GM23338 (cell line): ENCODE data around the gene AMDHD1. TPM values are rescaled to one million over a fixed set of nuclear protein-coding genes. Genes with fewer than 3 reads are reported as not detected.

ENCODE experiments used
- ATAC-seq: fragments of 200-7000 bp; cut with Tn5 transposase; 3 replicates; pipeline ENCODE4 v1.9.1; 2020
- DNase-seq: peaks from one replicate; pipeline ENCODE4 v3.0.0-alpha.2; 2015; ENCODE audit warnings: low spot score
- H2AFZ ChIP-seq: fragments of 200-600 bp; sonication (generic); 2 replicates; pipeline ENCODE4 v1.8.0; 2016; ENCODE audit warnings: antibody characterized with exemption, mild to moderate bottlenecking, moderate library complexity
- H3F3A ChIP-seq: fragments of 200-600 bp; sonication (generic); replicated peaks from 2 replicates; pipeline ENCODE4 v1.8.0; 2017; ENCODE audit warnings: antibody characterized with exemption, mixed run types, low read depth
- H3K27ac ChIP-seq: fragments of 200-600 bp; sonication (generic); 2 replicates; pipeline ENCODE4 v1.6.1; 2016; ENCODE audit warnings: low read depth
- H3K27me3 ChIP-seq: fragments of 200-600 bp; sonication (generic); 2 replicates; pipeline ENCODE4 v1.8.0; 2016; ENCODE audit warnings: mild to moderate bottlenecking, mixed run types, moderate library complexity; ENCODE audit not compliant: insufficient read depth
- H3K36me3 ChIP-seq: fragments of 200-600 bp; sonication (generic); 2 replicates; pipeline ENCODE4 v1.8.0; 2016; ENCODE audit warnings: mild to moderate bottlenecking; ENCODE audit not compliant: insufficient read depth
- H3K4me1 ChIP-seq: fragments of 200-600 bp; sonication (generic); 2 replicates; pipeline ENCODE4 v1.8.0; 2016; ENCODE audit warnings: mild to moderate bottlenecking, moderate library complexity; ENCODE audit not compliant: insufficient read depth
- H3K4me2 ChIP-seq: fragments of 200-600 bp; sonication (generic); 2 replicates; pipeline ENCODE4 v1.7.1; 2017; ENCODE audit warnings: mixed run types
- H3K4me3 ChIP-seq: fragments of 200-600 bp; sonication (generic); 2 replicates; pipeline ENCODE4 v1.6.1; 2016; ENCODE audit warnings: mixed run types
- H3K79me2 ChIP-seq: fragments of 200-600 bp; sonication (generic); replicated peaks from 2 replicates; pipeline ENCODE4 v1.8.0; 2017; ENCODE audit warnings: mild to moderate bottlenecking; ENCODE audit not compliant: insufficient read depth
- H3K9me2 ChIP-seq: fragments of 200-600 bp; sonication (generic); 2 replicates; pipeline ENCODE4 v1.8.0; 2017; ENCODE audit not compliant: insufficient read depth
- H4K20me1 ChIP-seq: fragments of 200-600 bp; sonication (generic); replicated peaks from 2 replicates; pipeline ENCODE4 v1.8.0; 2017; ENCODE audit warnings: mild to moderate bottlenecking; ENCODE audit not compliant: insufficient read depth
- H3K27ac Mint-ChIP-seq: 2 replicates; pipeline ENCODE4 v1.8.0; 2020; ENCODE audit warnings: inconsistent platforms, mild to moderate bottlenecking, moderate library complexity, mixed read lengths
- H3K27me3 Mint-ChIP-seq: 3 replicates; pipeline ENCODE4 v1.8.0; 2022; ENCODE audit warnings: low read depth, mild to moderate bottlenecking, moderate library complexity, mixed read lengths, inconsistent platforms; ENCODE audit not compliant: insufficient read depth, poor library complexity
- H3K36me3 Mint-ChIP-seq: 3 replicates; pipeline ENCODE4 v1.8.0; 2021; ENCODE audit warnings: low read depth, mild to moderate bottlenecking, inconsistent platforms, moderate library complexity, mixed read lengths
- H3K4me1 Mint-ChIP-seq: 3 replicates; pipeline ENCODE4 v1.8.0; 2020; ENCODE audit warnings: mild to moderate bottlenecking, inconsistent platforms, mixed read lengths
- H3K4me3 Mint-ChIP-seq: 3 replicates; pipeline ENCODE4 v1.8.0; 2021; ENCODE audit warnings: moderate library complexity, mild to moderate bottlenecking, inconsistent platforms, mixed read lengths
- H3K9me3 Mint-ChIP-seq: 3 replicates; pipeline ENCODE4 v1.8.0; 2020; ENCODE audit warnings: moderate library complexity, mild to moderate bottlenecking, inconsistent platforms, mixed read lengths
- CREB1 ChIP-seq: fragments of 250-450 bp; sonication (Bioruptor Pico); IDR thresholded peaks from 2 replicates; pipeline ENCODE4 v1.5.0; 2020; ENCODE audit warnings: low read depth, mild to moderate bottlenecking, moderate library complexity
- EZH2 ChIP-seq: fragments of 200-600 bp; sonication (generic); IDR thresholded peaks from one replicate; pipeline ENCODE4 v1.8.0; 2017; ENCODE audit warnings: antibody characterized with exemption, mild to moderate bottlenecking, low read depth; ENCODE audit not compliant: unreplicated experiment
- EZH2phosphoT487 ChIP-seq: fragments of 200-600 bp; sonication (generic); IDR thresholded peaks from one replicate; pipeline ENCODE4 v1.8.1; 2018; ENCODE audit warnings: antibody characterized with exemption; ENCODE audit not compliant: unreplicated experiment
- JUNB ChIP-seq: IDR thresholded peaks from one replicate; pipeline ENCODE4 v1.6.1; 2016; ENCODE audit warnings: antibody characterized with exemption; ENCODE audit not compliant: unreplicated experiment
- NANOG ChIP-seq: IDR thresholded peaks from 2 replicates; pipeline ENCODE4 v1.6.1; 2016; ENCODE audit warnings: antibody characterized with exemption, borderline replicate concordance
- POLR2AphosphoS5 ChIP-seq: IDR thresholded peaks from 2 replicates; pipeline ENCODE4 v1.6.1; 2016; ENCODE audit warnings: antibody characterized with exemption, low read depth
- STAT1 ChIP-seq: IDR thresholded peaks from one replicate; pipeline ENCODE4 v1.6.1; 2016; ENCODE audit warnings: antibody characterized with exemption; ENCODE audit not compliant: unreplicated experiment
- ZNF114 ChIP-seq: fragments of 250-450 bp; sonication (Bioruptor Pico); IDR thresholded peaks from 2 replicates; pipeline ENCODE4 v1.5.0; 2020; ENCODE audit warnings: mild to moderate bottlenecking, moderate library complexity
- ZNF331 ChIP-seq: fragments of 250-450 bp; sonication (Bioruptor Pico); IDR thresholded peaks from 2 replicates; pipeline ENCODE4 v1.5.0; 2020; ENCODE audit warnings: low read depth, mild to moderate bottlenecking, moderate library complexity
- polyA plus RNA-seq: library from polyadenylated mRNA; unstranded; fragments of >200 nt; fragmentation: Nextera tagmentation; extraction: Ambion mirVana; gene quantifications from 2 replicates; pipeline ENCODE4 v1.2.1, GENCODE V29; 2016
- total RNA-seq: library from RNA; depleted of rRNA; stranded (reverse); fragments of >200 nt; shearing (Covaris generic); gene quantifications from 2 replicates; pipeline ENCODE4 v1.2.3, GENCODE V29; 2014
- TF ChIP-seq, protein P1 (sequence below): IDR thresholded peaks from 2 replicates; pipeline ENCODE4 v1.6.1; 2016; ENCODE audit warnings: antibody characterized with exemption
- TF ChIP-seq, protein P2 (sequence below), 2 experiments: fragments of 200-600 bp in 1 of 2; sonication (generic) in 1 of 2; conservative IDR thresholded peaks; 2 replicates each; pipeline versions ENCODE4 v1.5.1 to v1.6.1; 2016 to 2017; ENCODE audit warnings: antibody characterized with exemption in 2 of 2, low read depth in 2 of 2, mild to moderate bottlenecking in 2 of 2, moderate library complexity in 1 of 2
- TF ChIP-seq, protein P3 (sequence below): IDR thresholded peaks from one replicate; pipeline ENCODE4 v1.6.1; 2018; ENCODE audit warnings: antibody characterized with exemption; ENCODE audit not compliant: unreplicated experiment
- TF ChIP-seq, protein P4 (sequence below): fragments of 250-450 bp; sonication (Bioruptor Pico); IDR thresholded peaks from 2 replicates; pipeline ENCODE4 v1.5.0; 2020; ENCODE audit warnings: mild to moderate bottlenecking, moderate library complexity

The AMDHD1 gene
- total and polyA plus RNA-seq, 2 experiments from 2014 or later = 0.21 to 0.24 TPM

DNA sequence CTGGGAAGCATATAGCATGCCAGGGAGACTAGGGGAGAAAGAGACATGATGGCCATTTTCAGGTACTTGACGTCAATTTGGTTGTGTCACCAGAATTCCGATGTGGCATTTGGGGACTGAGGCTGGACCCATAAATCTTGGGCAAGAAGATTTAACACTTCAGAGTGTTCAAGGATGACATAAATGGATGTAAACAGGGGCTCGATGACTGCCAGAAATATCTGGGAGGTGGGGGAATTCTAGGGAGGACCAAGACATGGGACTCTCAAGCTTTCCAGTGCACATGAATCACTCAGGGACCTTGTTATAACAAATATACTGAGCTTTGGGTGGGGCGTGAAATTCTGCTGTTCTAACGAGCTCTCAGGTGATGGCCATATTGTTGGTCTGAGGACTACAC, 35.2 kb downstream of the AMDHD1 start:
- no peaks in the 10 kb centered on the region for H3K27me3 Mint-ChIP-seq
- no peak overlapping the region for H3K27ac Mint-ChIP-seq
- DNase-seq (no peak), ATAC-seq (no peak)
- no peaks in the 10 kb centered on the region for H3K36me3 Mint-ChIP-seq
- Histone ChIP-seq H3F3A (no peaks in the 10 kb centered on the region), H4K20me1 (no peaks in the 10 kb centered on the region), H3K27ac (no peak overlapping the region), H3K4me2 (no peak overlapping the region), H2AFZ (no peak overlapping the region), H3K79me2 (no peaks in the 10 kb centered on the region), H3K27me3 (no peaks in the 10 kb centered on the region), H3K4me3 (no peak overlapping the region), H3K9me2 (no peaks in the 10 kb centered on the region), H3K36me3 (no peaks in the 10 kb centered on the region), H3K4me1 (no peaks in the 10 kb centered on the region)
- peaks cover 10% of the 10 kb centered on the region; the same call in 1 of the 3 replicates for H3K4me1 Mint-ChIP-seq
- TF ChIP-seq CREB1 (CRISPR knock-in tag) (no peak), EZH2phosphoT487 (no peak), JUNB (no peak), EZH2 (no peak), POLR2AphosphoS5 (no peak), ZNF114 (CRISPR knock-in tag) (no peak), NANOG (no peak), STAT1 (no peak), ZNF331 (CRISPR knock-in tag) (no peak)
- TF ChIP-seq, protein P1, sequence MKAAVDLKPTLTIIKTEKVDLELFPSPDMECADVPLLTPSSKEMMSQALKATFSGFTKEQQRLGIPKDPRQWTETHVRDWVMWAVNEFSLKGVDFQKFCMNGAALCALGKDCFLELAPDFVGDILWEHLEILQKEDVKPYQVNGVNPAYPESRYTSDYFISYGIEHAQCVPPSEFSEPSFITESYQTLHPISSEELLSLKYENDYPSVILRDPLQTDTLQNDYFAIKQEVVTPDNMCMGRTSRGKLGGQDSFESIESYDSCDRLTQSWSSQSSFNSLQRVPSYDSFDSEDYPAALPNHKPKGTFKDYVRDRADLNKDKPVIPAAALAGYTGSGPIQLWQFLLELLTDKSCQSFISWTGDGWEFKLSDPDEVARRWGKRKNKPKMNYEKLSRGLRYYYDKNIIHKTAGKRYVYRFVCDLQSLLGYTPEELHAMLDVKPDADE = no peak
- TF ChIP-seq, protein P2, sequence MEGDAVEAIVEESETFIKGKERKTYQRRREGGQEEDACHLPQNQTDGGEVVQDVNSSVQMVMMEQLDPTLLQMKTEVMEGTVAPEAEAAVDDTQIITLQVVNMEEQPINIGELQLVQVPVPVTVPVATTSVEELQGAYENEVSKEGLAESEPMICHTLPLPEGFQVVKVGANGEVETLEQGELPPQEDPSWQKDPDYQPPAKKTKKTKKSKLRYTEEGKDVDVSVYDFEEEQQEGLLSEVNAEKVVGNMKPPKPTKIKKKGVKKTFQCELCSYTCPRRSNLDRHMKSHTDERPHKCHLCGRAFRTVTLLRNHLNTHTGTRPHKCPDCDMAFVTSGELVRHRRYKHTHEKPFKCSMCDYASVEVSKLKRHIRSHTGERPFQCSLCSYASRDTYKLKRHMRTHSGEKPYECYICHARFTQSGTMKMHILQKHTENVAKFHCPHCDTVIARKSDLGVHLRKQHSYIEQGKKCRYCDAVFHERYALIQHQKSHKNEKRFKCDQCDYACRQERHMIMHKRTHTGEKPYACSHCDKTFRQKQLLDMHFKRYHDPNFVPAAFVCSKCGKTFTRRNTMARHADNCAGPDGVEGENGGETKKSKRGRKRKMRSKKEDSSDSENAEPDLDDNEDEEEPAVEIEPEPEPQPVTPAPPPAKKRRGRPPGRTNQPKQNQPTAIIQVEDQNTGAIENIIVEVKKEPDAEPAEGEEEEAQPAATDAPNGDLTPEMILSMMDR (conservative IDR thresholded peaks at IDR 0.05; ENCODE audit: low read depth in 2 of 2) = no peak
- TF ChIP-seq, protein P3, sequence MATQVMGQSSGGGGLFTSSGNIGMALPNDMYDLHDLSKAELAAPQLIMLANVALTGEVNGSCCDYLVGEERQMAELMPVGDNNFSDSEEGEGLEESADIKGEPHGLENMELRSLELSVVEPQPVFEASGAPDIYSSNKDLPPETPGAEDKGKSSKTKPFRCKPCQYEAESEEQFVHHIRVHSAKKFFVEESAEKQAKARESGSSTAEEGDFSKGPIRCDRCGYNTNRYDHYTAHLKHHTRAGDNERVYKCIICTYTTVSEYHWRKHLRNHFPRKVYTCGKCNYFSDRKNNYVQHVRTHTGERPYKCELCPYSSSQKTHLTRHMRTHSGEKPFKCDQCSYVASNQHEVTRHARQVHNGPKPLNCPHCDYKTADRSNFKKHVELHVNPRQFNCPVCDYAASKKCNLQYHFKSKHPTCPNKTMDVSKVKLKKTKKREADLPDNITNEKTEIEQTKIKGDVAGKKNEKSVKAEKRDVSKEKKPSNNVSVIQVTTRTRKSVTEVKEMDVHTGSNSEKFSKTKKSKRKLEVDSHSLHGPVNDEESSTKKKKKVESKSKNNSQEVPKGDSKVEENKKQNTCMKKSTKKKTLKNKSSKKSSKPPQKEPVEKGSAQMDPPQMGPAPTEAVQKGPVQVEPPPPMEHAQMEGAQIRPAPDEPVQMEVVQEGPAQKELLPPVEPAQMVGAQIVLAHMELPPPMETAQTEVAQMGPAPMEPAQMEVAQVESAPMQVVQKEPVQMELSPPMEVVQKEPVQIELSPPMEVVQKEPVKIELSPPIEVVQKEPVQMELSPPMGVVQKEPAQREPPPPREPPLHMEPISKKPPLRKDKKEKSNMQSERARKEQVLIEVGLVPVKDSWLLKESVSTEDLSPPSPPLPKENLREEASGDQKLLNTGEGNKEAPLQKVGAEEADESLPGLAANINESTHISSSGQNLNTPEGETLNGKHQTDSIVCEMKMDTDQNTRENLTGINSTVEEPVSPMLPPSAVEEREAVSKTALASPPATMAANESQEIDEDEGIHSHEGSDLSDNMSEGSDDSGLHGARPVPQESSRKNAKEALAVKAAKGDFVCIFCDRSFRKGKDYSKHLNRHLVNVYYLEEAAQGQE = no peak
- TF ChIP-seq, protein P4, sequence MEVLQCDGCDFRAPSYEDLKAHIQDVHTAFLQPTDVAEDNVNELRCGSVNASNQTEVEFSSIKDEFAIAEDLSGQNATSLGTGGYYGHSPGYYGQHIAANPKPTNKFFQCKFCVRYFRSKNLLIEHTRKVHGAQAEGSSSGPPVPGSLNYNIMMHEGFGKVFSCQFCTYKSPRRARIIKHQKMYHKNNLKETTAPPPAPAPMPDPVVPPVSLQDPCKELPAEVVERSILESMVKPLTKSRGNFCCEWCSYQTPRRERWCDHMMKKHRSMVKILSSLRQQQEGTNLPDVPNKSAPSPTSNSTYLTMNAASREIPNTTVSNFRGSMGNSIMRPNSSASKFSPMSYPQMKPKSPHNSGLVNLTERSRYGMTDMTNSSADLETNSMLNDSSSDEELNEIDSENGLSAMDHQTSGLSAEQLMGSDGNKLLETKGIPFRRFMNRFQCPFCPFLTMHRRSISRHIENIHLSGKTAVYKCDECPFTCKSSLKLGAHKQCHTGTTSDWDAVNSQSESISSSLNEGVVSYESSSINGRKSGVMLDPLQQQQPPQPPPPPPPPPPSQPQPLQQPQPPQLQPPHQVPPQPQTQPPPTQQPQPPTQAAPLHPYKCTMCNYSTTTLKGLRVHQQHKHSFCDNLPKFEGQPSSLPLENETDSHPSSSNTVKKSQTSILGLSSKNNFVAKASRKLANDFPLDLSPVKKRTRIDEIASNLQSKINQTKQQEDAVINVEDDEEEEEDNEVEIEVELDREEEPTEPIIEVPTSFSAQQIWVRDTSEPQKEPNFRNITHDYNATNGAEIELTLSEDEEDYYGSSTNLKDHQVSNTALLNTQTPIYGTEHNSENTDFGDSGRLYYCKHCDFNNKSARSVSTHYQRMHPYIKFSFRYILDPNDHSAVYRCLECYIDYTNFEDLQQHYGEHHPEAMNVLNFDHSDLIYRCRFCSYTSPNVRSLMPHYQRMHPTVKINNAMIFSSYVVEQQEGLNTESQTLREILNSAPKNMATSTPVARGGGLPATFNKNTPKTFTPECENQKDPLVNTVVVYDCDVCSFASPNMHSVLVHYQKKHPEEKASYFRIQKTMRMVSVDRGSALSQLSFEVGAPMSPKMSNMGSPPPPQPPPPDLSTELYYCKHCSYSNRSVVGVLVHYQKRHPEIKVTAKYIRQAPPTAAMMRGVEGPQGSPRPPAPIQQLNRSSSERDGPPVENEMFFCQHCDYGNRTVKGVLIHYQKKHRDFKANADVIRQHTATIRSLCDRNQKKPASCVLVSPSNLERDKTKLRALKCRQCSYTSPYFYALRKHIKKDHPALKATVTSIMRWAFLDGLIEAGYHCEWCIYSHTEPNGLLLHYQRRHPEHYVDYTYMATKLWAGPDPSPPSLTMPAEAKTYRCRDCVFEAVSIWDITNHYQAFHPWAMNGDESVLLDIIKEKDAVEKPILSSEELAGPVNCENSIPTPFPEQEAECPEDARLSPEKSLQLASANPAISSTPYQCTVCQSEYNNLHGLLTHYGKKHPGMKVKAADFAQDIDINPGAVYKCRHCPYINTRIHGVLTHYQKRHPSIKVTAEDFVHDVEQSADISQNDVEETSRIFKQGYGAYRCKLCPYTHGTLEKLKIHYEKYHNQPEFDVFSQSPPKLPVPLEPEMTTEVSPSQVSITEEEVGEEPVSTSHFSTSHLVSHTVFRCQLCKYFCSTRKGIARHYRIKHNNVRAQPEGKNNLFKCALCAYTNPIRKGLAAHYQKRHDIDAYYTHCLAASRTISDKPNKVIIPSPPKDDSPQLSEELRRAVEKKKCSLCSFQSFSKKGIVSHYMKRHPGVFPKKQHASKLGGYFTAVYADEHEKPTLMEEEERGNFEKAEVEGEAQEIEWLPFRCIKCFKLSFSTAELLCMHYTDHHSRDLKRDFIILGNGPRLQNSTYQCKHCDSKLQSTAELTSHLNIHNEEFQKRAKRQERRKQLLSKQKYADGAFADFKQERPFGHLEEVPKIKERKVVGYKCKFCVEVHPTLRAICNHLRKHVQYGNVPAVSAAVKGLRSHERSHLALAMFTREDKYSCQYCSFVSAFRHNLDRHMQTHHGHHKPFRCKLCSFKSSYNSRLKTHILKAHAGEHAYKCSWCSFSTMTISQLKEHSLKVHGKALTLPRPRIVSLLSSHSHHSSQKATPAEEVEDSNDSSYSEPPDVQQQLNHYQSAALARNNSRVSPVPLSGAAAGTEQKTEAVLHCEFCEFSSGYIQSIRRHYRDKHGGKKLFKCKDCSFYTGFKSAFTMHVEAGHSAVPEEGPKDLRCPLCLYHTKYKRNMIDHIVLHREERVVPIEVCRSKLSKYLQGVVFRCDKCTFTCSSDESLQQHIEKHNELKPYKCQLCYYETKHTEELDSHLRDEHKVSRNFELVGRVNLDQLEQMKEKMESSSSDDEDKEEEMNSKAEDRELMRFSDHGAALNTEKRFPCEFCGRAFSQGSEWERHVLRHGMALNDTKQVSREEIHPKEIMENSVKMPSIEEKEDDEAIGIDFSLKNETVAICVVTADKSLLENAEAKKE (CRISPR knock-in tag) = no peak
- H3K4me3 Mint-ChIP-seq = no peak overlapping the region
- no peaks in the 10 kb centered on the region for H3K9me3 Mint-ChIP-seq
